Muscle layer of duodenum (tissue), 2 donors: ENCODE results near the gene ATP2A3.
A peak's percentile ranks its signal among the peaks of the same experiment; 100 is the strongest.

Experiments used
- H3K27ac ChIP-seq: one replicate; pipeline ENCODE4 v1.7.0; 2013; ENCODE audit warnings: mild to moderate bottlenecking, low read length
- H3K27me3 ChIP-seq: one replicate; pipeline ENCODE4 v1.7.0; 2013; ENCODE audit warnings: low read depth, mild to moderate bottlenecking, control low read depth, low read length
- H3K36me3 ChIP-seq, 2 donors: one replicate each; pipeline ENCODE4 v1.7.0; 2013; ENCODE audit warnings: low read length in 2 of 2, control low read depth in 1 of 2, mild to moderate bottlenecking in 1 of 2; ENCODE audit not compliant: insufficient read depth in 2 of 2, control insufficient read depth in 1 of 2
- H3K4me1 ChIP-seq, 2 donors: one replicate each; pipeline ENCODE4 v1.7.0; 2013; ENCODE audit warnings: low read length in 2 of 2, mild to moderate bottlenecking in 2 of 2, control low read depth in 1 of 2, moderate library complexity in 1 of 2; ENCODE audit not compliant: insufficient read depth in 2 of 2, control insufficient read depth in 1 of 2
- H3K4me3 ChIP-seq, 2 donors: one replicate each; pipeline ENCODE4 v1.7.0; 2013; ENCODE audit warnings: low read length in 2 of 2, low read depth in 1 of 2, mild to moderate bottlenecking in 1 of 2
- H3K9me3 ChIP-seq, 2 donors: one replicate each; pipeline ENCODE4 v1.7.0; 2013; ENCODE audit warnings: low read length in 2 of 2, control low read depth in 1 of 2, mild to moderate bottlenecking in 1 of 2; ENCODE audit not compliant: control insufficient read depth in 1 of 2
- donor health status: healthy.

The ATP2A3 gene

DNA sequence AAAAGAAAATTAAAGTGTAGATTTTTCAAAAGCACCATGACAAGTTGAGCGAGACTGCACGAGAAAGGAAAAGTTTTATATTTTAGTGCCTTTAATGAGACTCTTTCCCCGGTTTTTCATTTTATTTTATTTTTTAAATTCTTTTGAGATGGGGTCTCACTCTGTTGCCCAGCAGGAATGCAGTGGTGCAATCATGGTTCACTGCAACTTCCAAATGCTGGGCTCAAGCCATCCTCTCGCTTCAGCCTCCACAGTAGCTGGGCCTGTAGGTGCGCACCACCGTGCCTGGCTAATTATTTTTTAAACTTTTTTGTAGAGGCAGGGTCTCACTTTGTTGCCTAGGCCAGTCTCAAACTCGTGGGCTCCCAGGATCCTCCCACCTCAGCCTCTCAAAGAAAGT lies 5.7 kb upstream of the ATP2A3 start:
- Histone ChIP-seq H3K27me3 (no peaks in the 10 kb centered on the region), H3K9me3 (peaks cover 4 to 10% of the 10 kb centered on the region in 2 donors), H3K4me3 (no peak overlapping the region), H3K27ac (no peak overlapping the region), H3K4me1 (peaks cover 0 to 6% of the 10 kb centered on the region in 2 donors), H3K36me3 (no peaks in the 10 kb centered on the region)

DNA sequence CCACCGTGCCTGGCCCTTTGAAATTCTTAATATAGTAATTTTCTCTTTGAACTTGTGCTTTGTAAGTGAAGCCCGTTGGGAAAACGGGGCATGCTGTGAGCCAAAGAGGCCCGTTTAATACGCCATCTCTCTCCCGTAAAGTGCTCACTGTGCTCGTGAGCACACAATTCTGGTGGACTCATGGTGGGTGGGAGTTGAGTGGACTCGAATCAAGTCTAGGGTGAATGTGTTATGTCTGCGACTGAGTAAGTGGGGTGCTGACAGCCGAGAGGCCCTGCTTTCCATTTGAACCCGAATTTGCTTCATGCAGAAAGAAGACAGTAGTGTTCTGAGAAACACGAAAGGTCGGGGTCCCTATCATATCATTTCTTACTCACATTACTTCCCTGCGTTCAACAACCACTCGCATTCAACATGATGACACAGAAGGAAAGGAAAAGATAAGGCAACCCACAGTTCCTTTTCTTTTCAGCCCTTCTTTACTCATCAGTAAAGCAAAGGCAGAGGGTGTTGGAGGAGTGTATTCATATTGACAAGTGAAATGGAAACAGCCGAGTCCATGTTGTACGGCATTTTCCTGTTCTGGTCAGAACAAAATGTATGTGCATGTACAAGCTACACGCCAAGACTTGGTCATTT lies 4.8 kb upstream of the ATP2A3 start:
- Histone ChIP-seq H3K27ac (no peak overlapping the region), H3K36me3 (no peaks in the 10 kb centered on the region), H3K4me3 (no peak overlapping the region), H3K4me1 (peaks cover 0 to 11% of the 10 kb centered on the region in 2 donors), H3K27me3 (no peaks in the 10 kb centered on the region), H3K9me3 (peaks cover 0 to under 1% of the 10 kb centered on the region in 2 donors)

DNA sequence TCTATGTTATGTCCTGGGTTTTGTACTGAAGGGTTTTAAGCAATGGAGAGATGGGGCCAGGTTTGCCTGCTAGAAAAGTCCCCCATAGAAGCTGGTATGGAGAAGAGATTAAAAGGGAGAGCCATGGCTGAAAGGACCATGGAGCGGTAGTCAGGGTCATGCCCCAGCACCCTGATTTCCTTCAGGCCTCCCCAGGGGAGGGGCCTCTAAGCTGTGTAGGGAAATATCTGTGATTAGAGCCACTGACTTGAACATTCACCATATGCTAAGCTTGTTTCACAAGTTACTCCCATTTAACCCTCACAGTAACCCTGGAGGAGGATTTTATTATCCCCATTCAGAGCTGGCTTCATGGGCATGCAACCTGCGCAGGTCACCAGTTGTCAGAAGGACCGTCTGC lies 3.8 kb upstream of the ATP2A3 start:
- H3K27ac ChIP-seq, result no peak overlapping the region
- H3K4me1 ChIP-seq, result peaks cover 0 to 20% of the 10 kb centered on the region in 2 donors
- H3K9me3 ChIP-seq, result no peaks in the 10 kb centered on the region
- H3K27me3 ChIP-seq, result no peaks in the 10 kb centered on the region
- no peak overlapping the region for H3K4me3 ChIP-seq
- H3K36me3 ChIP-seq, result no peaks in the 10 kb centered on the region

DNA sequence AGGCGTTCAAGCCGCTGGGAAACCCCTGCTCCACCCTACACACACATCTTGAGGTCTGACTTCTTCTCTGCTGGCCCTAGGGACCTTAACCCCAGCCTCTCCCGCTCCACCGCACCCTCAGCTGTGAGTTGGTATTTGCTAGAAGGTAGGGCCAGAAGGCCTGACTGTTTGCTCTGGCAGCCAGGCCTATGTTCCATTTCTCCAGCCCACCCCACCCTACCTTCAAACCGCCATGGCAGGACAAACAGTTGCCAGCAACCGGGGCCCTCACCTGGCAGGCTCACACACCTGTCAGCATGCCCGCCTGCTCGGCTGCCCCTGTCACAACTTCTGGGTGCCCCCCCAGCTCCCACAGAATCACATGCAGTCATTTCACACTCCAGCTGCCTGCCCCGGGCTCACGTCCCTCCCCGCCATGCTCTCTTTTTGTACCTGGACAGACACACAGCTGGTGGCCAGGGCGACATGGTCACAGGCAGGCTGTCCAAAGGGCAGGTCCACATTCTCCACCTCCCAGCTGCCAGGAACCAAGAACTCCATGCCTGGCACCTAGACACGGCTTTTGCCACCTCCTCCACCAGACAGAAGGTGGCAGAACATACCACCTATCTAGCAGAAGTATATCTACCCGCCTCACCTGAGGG lies 2.6 kb upstream of the ATP2A3 start:
- Histone ChIP-seq H3K27me3 (no peaks in the 10 kb centered on the region), H3K4me3 (no peak overlapping the region), H3K27ac (peak overlapping the region; percentile 60), H3K4me1 (peaks cover 0 to 32% of the 10 kb centered on the region in 2 donors), H3K36me3 (no peaks in the 10 kb centered on the region), H3K9me3 (no peaks in the 10 kb centered on the region)

DNA sequence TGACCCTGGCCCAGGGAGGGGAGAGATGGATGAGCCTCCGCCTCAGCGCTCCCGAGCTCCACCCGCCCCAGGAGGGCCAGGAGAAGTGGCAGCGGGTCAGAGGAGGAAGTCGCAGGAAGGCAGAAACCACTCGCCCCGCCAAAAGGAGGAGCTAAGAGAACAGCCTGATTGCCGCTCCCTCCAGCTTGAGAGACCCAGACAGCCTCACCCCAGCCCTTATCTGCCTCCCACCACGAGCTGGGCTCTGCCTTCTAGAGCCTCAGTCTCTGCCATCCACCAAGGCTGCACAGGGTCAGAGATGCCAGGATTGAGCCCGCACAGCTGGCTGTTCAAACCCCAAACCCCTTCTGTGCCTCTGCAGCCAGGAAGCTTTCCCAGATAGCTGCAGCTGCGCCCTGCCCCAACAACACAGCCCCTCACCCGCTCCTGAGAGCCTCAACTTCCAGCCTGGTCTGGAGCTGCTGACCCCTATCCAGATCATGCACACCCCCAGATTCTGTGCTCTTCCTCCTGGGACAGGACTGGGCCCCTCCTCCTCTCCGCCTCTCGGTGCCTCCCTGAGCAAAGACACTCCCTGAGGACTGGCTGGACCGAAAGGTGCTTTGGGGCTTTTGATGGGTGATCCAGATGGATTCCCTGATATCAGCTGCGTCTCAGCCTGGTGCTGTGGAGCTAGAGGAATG lies 1.0 kb upstream of the ATP2A3 start:
- Histone ChIP-seq H3K27ac (peak overlapping the region; percentile 72), H3K4me1 (peaks cover 0 to 45% of the 10 kb centered on the region in 2 donors), H3K9me3 (no peaks in the 10 kb centered on the region), H3K27me3 (no peaks in the 10 kb centered on the region), H3K36me3 (no peaks in the 10 kb centered on the region), H3K4me3 (peak overlapping the region; percentile 57 to 75)

DNA sequence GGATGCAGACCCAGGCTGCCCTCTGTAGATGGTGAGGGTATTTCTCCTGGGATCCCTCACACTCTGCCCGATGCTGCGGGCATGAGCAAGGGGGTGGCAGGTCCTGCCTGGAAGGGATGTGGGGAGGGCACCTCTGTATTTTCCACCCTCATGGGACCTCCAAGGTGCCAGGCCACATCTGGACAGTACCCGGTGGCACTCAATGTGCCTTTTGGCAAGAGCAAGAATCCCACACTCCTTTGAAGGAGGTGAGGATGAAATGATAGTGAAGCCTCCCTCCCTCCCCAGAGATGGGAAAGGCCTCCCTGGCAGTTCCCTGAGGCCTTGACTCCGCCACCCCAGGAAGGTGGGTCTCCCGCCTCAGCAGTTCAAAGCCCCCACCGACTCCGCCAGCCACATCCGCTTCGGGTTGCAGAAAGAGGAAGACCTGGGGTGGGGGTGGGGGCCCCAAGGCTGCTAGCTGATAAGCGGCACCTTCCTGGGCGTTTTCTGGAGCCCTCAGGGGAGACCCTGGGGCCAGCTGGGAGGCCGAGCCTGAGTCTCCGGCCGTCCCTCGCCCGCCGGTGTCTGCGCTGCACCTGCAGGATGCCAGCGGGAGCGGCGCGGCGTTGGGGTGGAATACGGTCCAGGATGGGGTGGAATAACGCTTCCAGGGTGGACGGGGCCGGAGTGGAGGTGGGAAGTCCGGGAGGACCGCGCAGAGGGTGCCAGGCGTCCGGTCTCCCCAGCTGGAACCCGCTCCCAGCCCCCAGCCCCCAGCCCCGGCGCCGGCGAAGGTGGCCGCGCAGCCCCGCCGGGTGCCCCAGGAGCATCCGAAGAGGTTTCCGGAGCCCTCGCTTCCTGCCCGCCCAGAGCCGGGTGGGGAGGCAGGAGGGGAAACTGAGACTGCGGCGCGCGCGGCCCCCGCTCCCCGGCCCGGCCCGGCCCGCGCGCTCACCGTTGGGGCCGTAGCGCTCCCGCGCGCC lies 718 bp downstream of the ATP2A3 start:
- Histone ChIP-seq H3K4me3 (peak overlapping the region; percentile 53 to 65), H3K27ac (no peak overlapping the region), H3K36me3 (no peaks in the 10 kb centered on the region), H3K9me3 (no peaks in the 10 kb centered on the region), H3K27me3 (no peaks in the 10 kb centered on the region), H3K4me1 (peaks cover 0 to 56% of the 10 kb centered on the region in 2 donors)

DNA sequence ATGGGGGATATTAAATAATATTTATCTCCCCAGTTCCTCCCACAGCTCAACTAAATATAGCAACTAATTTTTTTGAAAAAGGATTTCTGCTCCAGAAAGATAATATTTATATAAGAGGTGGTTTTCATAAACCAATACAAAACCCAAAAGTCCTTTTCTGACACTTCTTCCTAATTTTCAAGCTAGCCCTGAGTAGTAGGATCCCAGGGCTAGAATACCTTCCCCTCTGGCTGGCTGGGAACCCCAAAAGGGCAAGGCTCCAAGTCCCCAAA lies 1.3 kb downstream of the ATP2A3 start:
- peak overlapping the region; percentile 53 to 65 for H3K4me3 ChIP-seq
- H3K27ac ChIP-seq, result no peak overlapping the region
- no peaks in the 10 kb centered on the region for H3K9me3 ChIP-seq
- no peaks in the 10 kb centered on the region for H3K27me3 ChIP-seq
- peaks cover 0 to 60% of the 10 kb centered on the region in 2 donors for H3K4me1 ChIP-seq
- no peaks in the 10 kb centered on the region for H3K36me3 ChIP-seq

DNA sequence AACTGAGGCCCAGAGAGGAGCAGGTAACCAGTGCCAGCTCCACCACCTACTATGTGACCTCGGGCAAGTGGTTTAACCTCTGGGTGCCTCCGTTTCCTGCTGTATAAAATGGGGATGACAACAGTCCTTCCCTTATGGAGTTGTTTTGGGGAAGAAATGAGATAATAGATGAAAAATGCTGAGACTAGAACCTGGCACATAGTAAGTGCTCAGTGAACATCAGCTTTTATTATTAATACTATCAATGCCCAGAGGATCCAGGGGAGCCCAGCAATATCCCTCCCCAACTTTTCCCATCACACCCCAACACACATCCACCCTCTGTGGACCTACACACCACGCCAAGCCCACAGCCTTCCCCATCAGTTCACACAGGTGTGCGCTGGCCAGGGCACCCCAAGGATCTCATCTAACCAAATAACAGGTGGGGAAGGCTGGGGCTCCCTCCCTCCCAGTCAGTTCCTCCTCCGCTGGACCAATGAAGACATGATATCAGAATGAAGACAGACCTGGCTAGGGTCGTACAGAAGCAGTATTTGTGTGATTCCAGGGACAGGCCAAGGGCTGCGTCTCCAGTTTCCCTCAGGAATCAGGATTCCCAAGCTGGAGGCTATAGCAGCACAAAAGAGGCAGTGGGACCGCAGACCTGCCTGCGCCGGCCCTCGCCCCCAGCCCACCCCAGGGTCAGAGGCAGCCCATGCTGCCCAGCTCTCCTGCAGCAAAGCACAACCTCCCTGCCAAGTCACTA lies 1.8 kb downstream of the ATP2A3 start:
- no peak overlapping the region for H3K27ac ChIP-seq
- peak overlapping the region; percentile 7 to 65 for H3K4me3 ChIP-seq
- H3K4me1 ChIP-seq, result peaks cover 0 to 65% of the 10 kb centered on the region in 2 donors
- H3K9me3 ChIP-seq, result no peaks in the 10 kb centered on the region
- no peaks in the 10 kb centered on the region for H3K36me3 ChIP-seq
- no peaks in the 10 kb centered on the region for H3K27me3 ChIP-seq

DNA sequence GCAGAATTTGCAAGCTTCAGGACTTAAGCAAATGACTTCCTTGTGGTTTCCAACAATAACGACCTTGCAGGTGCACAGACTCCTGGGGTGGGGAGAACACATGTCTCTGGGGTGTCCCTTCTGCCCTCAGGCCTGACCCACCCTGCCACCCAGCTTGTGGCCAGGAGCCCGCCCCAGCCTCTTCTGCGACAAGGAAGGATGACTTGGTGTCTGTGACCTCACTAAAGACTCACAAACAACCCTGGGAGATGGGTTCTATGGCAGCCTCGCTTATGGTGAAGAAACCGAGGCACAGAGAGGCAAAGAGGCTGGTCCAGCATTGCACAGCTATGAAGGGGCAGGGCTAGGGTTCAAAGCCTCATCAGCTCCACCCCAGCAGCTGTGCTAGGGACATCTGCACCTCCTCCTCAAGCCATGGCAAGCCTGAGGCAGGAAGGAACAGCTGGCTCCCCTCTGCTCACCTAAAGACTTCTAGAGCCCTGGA lies 2.6 kb downstream of the ATP2A3 start:
- Histone ChIP-seq H3K27ac (no peak overlapping the region), H3K36me3 (no peaks in the 10 kb centered on the region), H3K4me1 (peaks cover 0 to 66% of the 10 kb centered on the region in 2 donors), H3K27me3 (no peaks in the 10 kb centered on the region), H3K9me3 (no peaks in the 10 kb centered on the region), H3K4me3 (peak overlapping the region in 1 of 2 donors; percentile 7)

DNA sequence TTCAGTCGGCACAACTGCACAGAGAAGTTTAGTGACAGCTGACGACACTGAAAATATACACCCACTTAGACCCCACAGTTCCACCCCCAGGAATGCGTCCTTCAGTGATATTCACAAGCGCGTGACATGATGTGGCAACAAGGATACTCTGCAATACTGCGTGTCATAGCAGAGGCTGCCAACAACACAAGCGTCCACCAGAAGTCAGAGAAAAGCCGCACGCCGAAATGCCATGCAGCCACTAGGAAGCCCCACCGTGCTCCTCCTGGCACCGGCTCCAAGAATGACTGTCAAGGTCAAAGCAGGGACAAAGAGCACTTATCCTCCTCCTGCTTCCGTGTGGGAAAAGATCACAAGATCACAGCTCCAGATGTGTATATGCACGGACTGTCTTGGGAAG lies 3.5 kb downstream of the ATP2A3 start:
- no peaks in the 10 kb centered on the region for H3K9me3 ChIP-seq
- no peak overlapping the region for H3K27ac ChIP-seq
- H3K4me3 ChIP-seq, result no peak overlapping the region
- H3K36me3 ChIP-seq, result no peaks in the 10 kb centered on the region
- no peaks in the 10 kb centered on the region for H3K27me3 ChIP-seq
- H3K4me1 ChIP-seq, result peaks cover 0 to 66% of the 10 kb centered on the region in 2 donors
